Activated CD8-positive, alpha-beta memory T cell treated with anti-CD3 and anti-CD28 coated beads, Interleukin-2, amount 50 U/mL, for 4 hours (primary cell): Measurements from ENCODE around the gene INPP5A.

Experiments used
- DNase-seq: peaks from one replicate; pipeline ENCODE4 v3.0.0-alpha.2; 2020

Gene INPP5A

DNA sequence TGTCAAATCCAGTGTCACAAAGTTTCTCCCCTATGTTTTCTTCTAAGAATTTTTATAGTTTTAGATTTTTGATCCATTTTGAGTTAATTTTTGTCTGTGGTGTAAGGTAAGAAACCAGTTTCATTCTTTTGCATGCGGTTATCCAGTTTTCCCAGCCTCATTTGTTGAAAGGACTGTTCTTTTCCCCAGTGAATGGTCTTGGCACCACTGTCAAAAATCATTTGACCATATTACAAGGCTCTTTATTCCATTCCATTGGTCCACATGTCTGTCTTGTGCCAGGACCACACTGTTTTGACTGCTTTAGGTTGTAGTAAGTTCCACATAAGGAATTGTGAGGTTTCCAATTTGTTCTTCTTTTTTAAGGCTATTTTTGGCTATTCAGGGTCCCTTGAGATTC, 64.0 kb downstream of the INPP5A start:
- DNase-seq: no peak

GRCh38 chr10:132602614-132603013, 65.0 kb downstream of the INPP5A start:
- DNase-seq: no peak

- DNase-seq: no peak
Observed at GRCh38 chr10:132603851-132604533, 66.4 kb downstream of the INPP5A start.

DNA sequence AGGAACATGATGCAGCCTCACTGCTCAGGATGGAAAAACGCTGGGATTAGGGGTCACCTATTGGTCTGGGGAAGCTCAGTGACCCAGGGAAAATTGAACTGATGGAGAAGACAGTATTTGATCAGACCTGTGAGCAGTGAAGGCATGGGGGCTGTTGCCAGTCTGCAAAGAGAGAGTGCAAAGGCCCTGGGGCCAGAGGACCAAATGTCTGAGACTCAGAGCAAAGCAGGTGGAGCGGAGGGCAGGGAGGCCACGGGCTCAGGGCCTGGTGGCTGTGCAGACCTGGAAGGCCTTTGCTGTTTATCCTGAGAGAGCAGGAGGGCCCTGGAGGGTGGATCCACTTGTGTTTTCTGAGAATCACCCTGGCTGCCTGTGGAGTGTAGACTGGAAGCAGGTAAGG, 67.1 kb downstream of the INPP5A start:
- no peak for DNase-seq

DNA sequence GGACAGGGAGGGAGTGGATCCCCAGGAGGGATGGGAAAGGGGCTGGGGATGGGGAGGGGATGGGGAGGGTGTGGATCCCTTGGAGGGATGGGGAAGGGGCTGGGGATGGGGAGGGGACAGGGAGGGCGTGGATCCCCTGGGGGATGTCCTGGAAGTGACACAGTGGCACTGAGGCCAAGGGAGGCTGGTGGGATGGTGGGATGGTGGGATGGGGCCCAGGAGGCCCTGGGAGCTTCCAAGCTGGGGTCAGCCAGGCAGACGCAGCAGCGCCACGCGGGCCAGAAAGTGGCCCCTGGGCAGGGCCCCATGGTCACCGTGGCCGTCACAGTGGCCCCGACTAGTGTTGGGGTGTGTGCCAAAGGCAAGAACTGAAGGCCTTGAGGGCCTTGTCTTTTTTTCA, 67.8 kb downstream of the INPP5A start:
- DNase-seq: no peak

GRCh38 chr10:132606031-132606491, 68.5 kb downstream of the INPP5A start:
- no peak for DNase-seq

DNA sequence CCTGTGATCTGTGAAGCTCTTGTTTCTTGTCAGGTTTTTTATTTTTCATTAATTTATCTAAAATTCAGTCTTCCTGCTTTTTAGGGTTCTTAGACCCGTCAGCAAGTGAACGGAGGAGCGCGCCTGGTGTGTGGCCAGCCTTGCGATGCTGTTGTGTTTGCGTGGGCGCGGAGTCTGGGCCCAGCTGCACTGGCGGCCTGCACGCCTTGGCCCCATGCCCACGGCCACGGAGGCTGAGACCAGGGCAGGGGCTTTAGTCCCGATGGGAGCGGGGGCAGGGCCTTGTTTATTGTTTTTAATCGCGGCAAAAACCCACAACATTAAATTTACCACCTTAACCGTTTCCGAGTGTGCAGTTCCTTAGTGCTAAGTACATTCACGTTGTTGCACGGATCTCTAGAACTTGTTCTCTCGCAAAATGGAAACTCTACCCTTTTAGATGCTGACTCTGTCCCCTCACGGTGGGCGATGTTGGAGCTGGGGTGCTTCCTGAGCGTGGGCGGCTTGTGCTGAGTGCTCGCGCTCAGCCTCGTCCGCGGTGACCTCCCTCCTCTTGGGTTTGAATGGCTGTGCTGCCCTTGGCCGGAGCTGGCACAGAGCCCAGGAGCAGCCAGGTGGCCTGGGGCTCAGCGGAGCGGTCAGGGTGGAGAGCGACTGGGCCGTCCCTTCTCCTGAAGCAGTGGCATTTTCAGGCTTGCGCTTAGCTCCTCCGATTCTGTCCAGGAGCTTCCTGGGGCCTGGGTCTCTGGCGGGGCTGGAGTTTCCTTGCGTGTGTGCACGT, 69.1 kb downstream of the INPP5A start:
- no peak for DNase-seq

DNA sequence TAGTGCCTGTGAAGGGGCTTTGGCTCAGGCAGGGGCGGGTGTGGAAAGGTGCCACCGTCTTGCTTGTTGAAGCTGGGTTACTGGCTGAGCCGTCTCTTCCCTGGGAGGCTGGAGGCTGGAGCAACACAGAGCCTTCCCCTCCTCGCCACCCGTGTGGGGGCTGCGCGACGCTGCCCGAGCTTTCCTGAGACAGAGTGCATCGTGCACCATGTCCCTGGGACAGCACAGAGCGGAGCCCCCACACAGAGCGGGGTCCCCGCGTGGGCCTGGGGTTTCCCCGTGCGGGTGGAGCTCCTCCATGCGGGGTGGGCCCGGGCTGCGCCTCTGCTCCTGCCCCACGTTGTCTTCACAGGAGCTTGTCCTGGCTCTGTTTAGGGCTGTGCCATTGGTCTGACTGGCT, 69.9 kb downstream of the INPP5A start:
- no peak for DNase-seq

- no peak for DNase-seq
Observed at GRCh38 chr10:132607961-132608495, 70.4 kb downstream of the INPP5A start.

DNA sequence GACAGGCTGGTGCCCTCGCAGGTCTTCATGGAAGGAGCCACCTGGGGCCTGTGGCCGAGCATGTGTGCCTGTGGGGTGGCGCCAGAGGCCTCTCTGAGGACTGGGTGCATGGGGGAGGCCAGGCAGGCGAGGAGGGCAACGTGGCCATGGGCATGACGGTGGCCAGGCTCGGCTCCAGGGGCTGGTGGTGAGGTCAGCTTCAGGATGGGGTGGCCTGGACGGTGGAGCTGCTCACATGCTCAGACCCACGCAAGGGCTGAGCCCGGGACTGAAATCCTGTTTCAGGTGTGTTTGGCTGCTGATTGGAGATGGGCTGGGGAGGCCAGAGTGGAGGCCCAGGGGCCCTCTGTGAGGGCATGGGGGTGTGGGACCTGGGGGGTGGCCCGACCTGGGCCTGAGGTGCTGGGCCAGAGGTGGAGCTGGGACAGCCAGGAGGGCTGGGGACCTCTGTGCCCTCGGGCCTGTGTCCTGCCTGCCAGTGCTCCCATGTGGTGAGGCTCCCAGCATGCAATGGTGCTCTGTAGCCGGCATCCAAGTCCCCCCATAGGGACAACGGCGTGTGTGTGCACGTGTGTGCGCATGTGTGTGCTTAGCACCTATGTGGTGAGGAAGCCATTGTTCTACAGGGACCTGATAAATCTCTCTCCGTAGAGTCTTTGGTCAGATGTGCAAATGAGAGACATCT, 71.1 kb downstream of the INPP5A start:
- no peak for DNase-seq

DNA sequence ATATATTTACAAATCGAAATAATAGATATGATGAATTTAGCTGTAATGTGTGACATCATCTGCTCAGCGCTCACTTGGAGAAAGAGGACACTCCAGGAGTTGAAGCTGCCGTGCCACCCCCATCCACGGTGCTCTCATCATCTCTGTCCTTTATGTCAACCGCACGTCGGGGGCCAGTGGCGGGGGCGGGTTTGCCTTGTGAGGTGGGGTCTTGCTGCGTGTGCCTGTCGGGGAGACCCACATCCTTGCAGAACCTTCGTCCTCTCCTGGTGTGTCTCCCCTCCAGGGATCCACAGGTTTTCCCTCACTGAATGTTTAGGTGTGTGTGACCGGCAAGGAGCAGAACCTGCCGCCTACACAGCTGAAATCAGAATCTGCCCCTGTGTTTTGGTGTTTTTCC, 71.6 kb downstream of the INPP5A start:
- no peak for DNase-seq

GRCh38 chr10:132610071-132610701, 72.6 kb downstream of the INPP5A start:
- DNase-seq: no peak

- no peak for DNase-seq
Observed at GRCh38 chr10:132611026-132611910, 73.7 kb downstream of the INPP5A start.

GRCh38 chr10:132611986-132612385, 74.4 kb downstream of the INPP5A start:
- no peak for DNase-seq

- DNase-seq: no peak
Observed at GRCh38 chr10:132612571-132613504, 75.3 kb downstream of the INPP5A start.

- DNase-seq: no peak
Observed at GRCh38 chr10:132613566-132614348, 76.2 kb downstream of the INPP5A start.

GRCh38 chr10:132614431-132615340, 77.1 kb downstream of the INPP5A start:
- DNase-seq: no peak

DNA sequence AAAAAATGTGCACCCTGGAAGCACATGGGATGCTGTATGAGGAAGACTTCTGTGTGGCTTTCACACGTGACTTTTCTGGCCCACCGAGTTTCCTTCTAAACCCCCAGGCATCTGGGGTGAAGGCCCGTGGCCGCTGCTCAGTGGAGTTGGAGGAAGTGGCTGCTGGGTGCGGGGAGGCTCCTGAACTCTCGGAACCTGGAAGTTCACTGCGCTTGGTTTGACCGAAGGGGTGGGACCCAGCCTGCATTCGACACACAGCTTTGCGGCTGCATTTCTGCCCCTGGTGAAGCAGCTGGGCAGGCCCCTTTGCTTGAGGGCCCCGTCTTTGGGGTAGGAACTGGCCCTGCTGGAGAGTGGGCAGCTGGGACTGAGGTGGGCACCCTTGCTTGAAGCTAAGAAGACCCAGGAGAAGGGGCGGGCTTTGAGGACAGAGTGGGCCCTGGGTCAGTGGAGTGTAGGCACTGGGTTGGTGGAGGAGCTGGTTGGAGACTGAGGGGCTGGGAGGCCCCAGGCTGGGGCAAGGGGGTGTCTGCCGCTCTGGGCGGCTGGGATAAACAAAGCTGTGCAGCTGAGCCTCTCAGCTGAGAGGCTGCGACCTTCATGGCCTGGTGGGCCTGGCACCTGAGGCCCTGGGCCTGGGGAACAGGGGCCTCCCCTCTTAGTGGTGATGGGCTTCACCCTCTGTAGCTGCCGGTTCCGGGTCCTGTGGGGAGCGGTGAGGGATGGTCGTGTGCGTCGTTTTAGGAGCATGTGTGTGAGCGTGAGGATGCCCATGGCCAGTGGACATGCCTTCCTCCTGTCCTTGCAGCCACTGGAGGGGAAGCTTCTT, 78.0 kb downstream of the INPP5A start:
- DNase-seq: no peak
